ENCODE results near the gene LAMB1. TPM values are rescaled to one million over a fixed set of nuclear protein-coding genes. Genes with fewer than 3 reads are reported as not detected.

The LAMB1 gene
- total RNA-seq, 1 donor: 332 TPM

DNA sequence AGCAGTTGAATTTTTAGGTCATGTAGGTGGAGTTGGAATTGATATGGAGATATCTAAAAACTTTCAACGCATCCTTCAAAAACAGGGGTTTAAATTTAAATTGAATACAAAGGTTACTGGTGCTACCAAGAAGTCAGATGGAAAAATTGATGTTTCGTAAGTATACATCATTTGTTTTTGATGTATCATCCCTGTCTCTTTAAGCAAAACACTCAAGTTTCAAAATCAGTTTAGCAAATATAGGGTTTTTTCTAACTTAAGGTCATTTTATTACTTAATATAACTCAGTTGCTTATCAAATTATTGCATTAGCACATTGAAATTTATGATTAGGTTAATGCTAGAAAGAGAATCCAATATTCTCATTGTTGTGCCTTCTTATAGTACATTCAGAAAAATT lies 87.4 kb downstream of the LAMB1 start:
- no peak overlapping the region for H3K4me3 ChIP-seq (ENCODE audit: low read depth, low read length)
- DNase-seq (ENCODE audit: low read depth): no peak
- TF ChIP-seq, protein P1, sequence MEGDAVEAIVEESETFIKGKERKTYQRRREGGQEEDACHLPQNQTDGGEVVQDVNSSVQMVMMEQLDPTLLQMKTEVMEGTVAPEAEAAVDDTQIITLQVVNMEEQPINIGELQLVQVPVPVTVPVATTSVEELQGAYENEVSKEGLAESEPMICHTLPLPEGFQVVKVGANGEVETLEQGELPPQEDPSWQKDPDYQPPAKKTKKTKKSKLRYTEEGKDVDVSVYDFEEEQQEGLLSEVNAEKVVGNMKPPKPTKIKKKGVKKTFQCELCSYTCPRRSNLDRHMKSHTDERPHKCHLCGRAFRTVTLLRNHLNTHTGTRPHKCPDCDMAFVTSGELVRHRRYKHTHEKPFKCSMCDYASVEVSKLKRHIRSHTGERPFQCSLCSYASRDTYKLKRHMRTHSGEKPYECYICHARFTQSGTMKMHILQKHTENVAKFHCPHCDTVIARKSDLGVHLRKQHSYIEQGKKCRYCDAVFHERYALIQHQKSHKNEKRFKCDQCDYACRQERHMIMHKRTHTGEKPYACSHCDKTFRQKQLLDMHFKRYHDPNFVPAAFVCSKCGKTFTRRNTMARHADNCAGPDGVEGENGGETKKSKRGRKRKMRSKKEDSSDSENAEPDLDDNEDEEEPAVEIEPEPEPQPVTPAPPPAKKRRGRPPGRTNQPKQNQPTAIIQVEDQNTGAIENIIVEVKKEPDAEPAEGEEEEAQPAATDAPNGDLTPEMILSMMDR (IDR thresholded peaks at IDR 0.05; ENCODE audit: insufficient read depth, low read length): no peak

DNA sequence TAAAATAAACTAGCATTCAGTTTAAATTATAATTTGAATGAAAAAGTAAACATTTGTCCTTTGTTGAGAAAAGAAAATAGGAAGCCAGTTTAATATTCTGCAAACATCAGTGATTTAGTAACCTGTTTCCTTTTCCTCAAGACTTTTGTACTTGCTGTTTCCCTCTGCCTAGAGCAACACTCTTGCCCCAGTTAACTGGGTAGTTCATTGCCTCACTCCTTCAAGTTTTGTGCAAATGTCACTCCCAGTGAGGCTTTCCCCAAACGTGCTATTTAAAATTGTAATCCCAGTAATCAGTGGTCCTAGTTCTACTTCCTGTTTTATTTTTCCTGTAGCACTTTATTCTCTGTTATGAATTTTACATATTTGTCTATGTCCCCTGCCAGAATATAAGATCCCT lies 88.1 kb downstream of the LAMB1 start:
- no peak for DNase-seq (ENCODE audit: low read depth)
- no peak overlapping the region for H3K4me3 ChIP-seq (ENCODE audit: low read depth, low read length)
- TF ChIP-seq, protein P1 (IDR thresholded peaks at IDR 0.05; ENCODE audit: insufficient read depth, low read length): no peak

DNA sequence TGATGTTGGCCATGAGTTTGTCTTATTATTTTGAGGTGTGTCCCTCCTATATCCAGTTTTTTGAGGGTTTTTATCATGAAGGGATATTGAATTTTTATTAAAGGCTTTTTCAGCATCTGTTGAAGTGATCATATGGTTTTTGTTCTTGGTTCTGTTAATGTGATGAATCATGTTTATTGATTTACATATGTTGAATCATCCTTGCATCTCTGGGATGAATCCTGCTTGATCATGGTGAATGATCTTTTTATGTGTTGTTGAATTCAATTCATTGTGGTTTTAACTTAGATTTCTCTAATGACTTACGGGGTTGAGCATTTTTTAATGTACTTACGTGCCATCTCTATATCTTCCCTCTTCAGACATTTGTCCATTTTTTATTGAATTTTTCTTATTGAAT lies 89.1 kb downstream of the LAMB1 start:
- DNase-seq (ENCODE audit: low read depth): no peak
- H3K4me3 ChIP-seq (ENCODE audit: low read depth, low read length): no peak overlapping the region
- TF ChIP-seq, protein P1 (IDR thresholded peaks at IDR 0.05; ENCODE audit: insufficient read depth, low read length): no peak

DNA sequence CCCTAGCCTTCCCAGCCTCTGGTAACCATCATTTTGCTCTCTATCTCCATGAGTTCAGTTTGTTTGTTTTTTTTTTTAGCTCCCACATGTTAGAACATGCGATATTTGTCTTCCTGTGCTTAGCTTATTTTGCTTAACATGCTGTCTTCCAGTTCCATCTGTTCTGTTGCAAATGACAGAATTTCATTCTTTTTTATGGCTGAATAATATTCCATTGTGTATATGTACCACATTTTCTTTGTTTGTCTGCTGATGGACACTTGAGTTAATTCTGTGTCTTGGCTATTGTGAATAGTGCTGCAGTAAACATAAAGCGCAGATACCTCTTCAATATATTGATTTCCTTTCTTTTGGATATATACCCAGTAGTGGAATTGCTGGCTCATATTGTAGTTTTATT lies 91.0 kb downstream of the LAMB1 start:
- TF ChIP-seq, protein P1 (IDR thresholded peaks at IDR 0.05; ENCODE audit: insufficient read depth, low read length): no peak
- no peak for DNase-seq (ENCODE audit: low read depth)
- no peak overlapping the region for H3K4me3 ChIP-seq (ENCODE audit: low read depth, low read length)

DNA sequence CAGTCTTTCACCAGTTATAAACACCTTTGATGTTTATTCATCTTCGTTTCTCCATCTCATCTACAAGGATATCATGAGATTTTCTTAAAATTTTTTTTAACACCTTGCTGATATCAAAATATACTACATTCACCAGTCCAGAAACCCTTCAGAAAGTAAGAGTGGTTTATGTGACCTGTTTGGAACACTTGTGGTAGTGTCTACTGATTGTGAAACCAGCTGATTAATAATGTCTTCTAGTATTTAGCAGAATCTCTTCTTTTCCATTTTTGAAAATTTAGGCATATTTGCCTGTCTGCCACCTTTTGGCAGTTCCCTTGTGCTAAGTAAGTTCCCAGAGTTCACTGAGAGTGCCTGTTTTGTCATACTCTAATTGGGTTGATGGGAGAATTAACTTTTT lies 93.5 kb downstream of the LAMB1 start:
- H3K4me3 ChIP-seq (ENCODE audit: low read depth, low read length): no peak overlapping the region
- TF ChIP-seq, protein P1 (IDR thresholded peaks at IDR 0.05; ENCODE audit: insufficient read depth, low read length): no peak

GRCh38 chr7:107907790-107908189 lies 95.2 kb downstream of the LAMB1 start:
- TF ChIP-seq, protein P1 (IDR thresholded peaks at IDR 0.05; ENCODE audit: insufficient read depth, low read length): no peak
- no peak for DNase-seq (ENCODE audit: low read depth)
- no peak overlapping the region for H3K4me3 ChIP-seq (ENCODE audit: low read depth, low read length)

More for the DNA sequence above, 93.5 kb downstream of the LAMB1 start:
- DNase-seq (ENCODE audit: low read depth): no peak

DNA sequence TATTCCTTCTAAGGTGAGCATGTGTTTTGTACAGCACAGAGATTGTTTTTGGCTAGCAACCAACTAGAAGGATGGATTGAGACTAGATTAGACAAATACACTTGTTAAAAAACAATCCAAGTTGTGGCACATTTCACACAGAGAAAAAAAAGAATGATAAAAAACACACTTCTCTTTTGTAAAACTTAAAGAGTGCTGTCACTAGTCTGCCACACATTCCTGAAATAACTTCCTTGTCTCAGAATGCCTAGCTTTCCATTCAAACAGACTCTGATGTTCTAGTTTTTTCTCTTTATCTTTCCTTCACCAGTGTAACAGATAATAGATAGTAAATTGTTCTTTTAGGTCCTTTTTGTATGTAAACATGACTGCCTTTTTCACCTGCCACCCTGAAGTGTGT lies 100.6 kb downstream of the LAMB1 start:
- peak; percentile 37 for DNase-seq (ENCODE audit: low read depth)
- TF ChIP-seq, protein P1 (IDR thresholded peaks at IDR 0.05; ENCODE audit: insufficient read depth, low read length): no peak

More for the DNA sequence above, 100.6 kb downstream of the LAMB1 start:
- H3K4me3 ChIP-seq (ENCODE audit: low read depth, low read length): no peak overlapping the region

Data from fibroblast of the aortic adventitia (primary cell).